Amniotic stem cell (primary cell): ENCODE results near the gene IDE.
"Not testable (repeated sequence)": the region's sequence is repeated elsewhere in the genome, so short reads cannot be mapped to it uniquely, and the experiment has no call there.

Experiments used
- DNase-seq: peaks from one replicate; lab custom pipeline; 2025; lab: John Stamatoyannopoulos, UW

Gene IDE

GRCh38 chr10:92419740-92420545 lies 153.9 kb downstream of the IDE start:
- DNase-seq, result no peak

- no peak for DNase-seq
Measured at GRCh38 chr10:92418891-92419290, 155.0 kb downstream of the IDE start.

- no peak for DNase-seq
Measured at GRCh38 chr10:92418221-92418620, 155.7 kb downstream of the IDE start.

DNA sequence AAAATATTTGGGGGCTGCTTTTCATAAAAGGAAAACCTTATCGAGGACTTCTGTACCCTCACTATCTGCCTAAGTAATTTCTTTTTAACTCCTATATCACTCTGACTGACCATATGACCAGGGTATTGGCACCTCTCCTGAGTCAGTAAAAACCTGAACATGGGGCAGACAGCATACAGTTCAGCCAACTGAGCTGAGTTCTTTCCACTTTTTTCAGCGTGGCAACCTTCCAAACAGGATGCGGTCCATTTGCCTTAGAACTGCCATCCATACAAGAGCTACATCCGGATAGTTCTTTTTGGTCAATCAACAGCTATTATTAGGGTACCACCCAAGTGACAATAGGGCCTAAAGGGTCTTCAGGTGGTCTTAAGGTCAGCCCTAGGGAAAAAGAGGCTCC lies 160.4 kb downstream of the IDE start:
- DNase-seq, result no peak

GRCh38 chr10:92413011-92413410 lies 160.9 kb downstream of the IDE start:
- DNase-seq, result no peak

DNA sequence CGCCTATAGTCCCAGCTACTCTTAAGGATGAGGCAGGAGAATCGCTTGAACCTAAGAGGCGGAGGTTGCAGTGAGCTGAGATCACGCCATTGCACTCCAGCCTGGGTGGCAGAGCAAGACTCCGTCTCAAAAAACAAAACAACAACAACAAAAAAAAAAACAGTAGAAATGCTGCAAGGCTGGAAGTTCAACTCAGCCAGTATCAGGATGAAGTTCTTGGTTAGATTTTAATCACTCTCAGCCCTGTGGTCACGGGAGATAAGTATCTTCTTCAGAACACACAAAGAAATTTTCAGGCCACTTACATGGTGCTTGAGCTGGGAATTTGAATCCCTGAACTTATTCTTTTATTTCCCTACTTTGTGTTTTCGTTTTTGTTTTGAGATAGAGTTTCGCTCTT lies 162.5 kb downstream of the IDE start:
- no peak for DNase-seq

GRCh38 chr10:92410501-92410900 lies 163.4 kb downstream of the IDE start:
- DNase-seq, result no peak

- no peak for DNase-seq
Measured at GRCh38 chr10:92408017-92408361, 165.9 kb downstream of the IDE start.

DNA sequence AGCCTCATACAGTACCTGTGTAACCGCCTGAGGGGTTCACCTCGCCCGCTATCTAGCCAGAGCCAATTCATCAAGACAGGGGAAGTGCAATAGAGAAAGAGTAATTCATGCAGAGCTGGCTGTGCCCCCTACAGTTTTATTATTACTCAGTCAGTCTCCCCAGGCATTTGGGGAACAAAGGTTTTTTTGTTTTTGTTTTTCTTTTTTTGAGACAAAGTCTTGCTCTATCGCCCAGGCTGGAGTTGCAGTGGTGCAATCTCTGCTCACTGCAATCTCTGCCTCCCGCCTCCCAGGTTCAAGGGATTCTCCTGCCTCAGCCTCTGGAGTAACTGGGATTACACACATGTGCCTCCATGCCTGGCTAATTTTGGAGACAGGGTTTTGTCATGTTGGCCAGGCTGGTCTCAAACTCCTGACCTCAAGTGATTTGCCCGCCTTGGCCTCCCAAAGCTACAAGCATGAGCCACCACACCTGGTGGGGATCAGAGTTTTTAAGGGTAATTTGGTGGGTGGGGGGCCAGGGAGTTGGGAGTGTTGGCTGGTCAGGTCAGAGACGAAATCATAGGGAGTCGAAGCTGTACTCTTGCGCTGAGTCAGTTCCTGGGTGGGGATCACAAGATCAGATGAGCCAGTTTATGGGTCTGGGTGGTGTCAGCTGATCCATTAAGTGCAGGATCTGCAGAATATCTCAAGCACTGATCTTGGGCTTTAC lies 166.4 kb downstream of the IDE start:
- DNase-seq, result no peak

DNA sequence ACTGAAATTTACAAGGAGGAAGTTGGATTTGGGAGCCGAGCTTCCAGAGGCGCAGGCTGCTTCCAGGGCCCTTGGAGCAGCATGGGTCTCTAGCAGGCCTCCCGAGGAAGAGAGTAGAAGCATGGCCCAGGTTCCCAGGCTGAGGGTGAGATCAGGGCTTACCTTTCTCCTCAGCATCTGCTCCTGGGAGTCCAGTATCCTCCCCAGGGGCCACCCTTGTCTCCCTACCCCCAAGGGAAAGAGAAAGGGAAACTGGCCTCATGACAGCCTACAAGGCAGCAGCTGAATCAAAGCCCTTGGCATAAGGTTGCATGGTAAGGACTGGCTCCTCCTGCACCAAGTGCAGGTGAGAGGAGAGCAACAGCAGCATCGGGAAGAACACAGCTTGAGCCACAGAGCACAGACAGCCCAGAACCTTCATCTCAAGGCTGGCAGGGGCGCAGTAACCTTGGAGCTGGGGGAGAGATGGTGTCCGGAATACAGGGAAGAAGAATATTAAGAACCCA lies 168.4 kb downstream of the IDE start:
- DNase-seq, result no peak

DNA sequence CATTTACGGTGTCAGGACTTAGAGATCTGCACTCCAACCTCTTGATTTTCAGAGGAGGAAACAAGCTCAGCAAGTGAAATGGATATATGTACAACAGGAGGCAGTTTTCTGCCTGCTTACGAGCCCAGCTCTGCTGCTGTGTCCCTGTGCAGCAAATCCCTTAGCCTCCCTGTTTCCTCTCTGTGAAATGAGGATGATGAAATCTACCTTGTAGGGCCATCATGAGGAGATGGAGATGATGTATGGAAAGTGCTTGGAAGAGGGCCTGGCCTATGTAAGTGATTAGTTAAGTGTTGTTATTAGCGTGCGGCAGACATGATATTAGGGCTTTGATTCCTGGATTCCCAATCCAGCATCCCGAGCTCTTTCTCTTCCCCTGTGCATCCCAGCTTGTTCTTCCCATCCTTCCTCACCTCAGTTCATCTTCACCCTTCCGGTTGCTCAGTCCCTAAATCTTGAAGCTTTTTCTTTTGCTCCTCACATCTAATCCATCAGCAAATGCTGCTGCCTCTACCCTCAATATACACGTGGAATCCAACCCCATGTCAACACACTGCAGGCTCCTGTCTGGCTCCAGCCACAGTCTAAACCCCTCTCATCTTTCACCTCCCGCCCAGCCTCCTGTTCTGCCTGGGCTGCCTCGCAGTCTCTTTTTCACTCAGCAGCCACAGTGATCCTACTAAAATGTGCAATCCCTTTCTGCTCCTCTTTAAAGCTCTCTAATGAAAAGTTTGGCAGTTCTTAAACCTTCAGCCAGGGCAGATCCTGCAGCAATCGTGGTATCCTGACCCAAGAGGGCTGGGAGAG lies 169.1 kb downstream of the IDE start:
- DNase-seq, result no peak

DNA sequence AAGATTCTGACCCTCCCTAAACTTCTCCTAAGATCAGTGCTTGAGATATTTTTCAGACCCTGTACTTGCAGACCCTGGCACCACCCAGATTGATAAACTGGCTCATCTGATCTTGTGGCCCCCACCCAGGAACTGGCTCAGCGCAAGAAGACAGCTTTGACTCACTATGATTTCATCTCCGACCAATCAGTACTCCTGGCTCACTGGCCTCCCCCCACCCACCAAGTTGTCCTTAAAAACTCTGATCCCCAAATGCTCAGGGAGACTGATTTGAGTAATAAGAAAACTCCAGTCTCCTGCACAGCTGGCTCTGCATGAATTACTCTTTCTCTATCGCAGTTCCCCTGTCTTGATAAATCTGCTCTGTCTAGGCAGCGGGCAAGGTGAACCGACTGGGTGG lies 171.7 kb downstream of the IDE start:
- DNase-seq, result not testable (repeated sequence)
